Measurements from ENCODE around the gene GLCE. TPM values are rescaled to one million over a fixed set of nuclear protein-coding genes. Genes with fewer than 3 reads are reported as not detected.

Gene GLCE
- total RNA-seq, 1 experiment from 2014 or later, result 12.5 TPM

- ChIA-PET POLR2A (no interaction called here), CTCF (no interaction called here)
- Mint-ChIP-seq H3K36me3 (no peaks in the 10 kb centered on the region), H3K27ac (no peak overlapping the region), H3K27me3 (ENCODE audit: low read depth) (peaks cover 26% of the 10 kb centered on the region), H3K4me1 (0 out of 2 replicates have a peak, but pooled peaks cover 4% of the 10 kb centered on the region), H3K9me3 (peaks cover 5% of the 10 kb centered on the region), H3K4me3 (no peak overlapping the region)
- DNase-seq (ENCODE audit: low spot score) (no peak), ATAC-seq (no peak)
- TF ChIP-seq, protein P1, sequence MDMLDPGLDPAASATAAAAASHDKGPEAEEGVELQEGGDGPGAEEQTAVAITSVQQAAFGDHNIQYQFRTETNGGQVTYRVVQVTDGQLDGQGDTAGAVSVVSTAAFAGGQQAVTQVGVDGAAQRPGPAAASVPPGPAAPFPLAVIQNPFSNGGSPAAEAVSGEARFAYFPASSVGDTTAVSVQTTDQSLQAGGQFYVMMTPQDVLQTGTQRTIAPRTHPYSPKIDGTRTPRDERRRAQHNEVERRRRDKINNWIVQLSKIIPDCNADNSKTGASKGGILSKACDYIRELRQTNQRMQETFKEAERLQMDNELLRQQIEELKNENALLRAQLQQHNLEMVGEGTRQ (CRISPR knock-in tag; IDR thresholded peaks at IDR 0.05), result no peak
- TF ChIP-seq ZNF671 (CRISPR knock-in tag; IDR thresholded peaks at IDR 0.05) (no peak), ZNF219 (CRISPR knock-in tag; IDR thresholded peaks at IDR 0.05; ENCODE audit: borderline replicate concordance) (no peak), TCF7 (CRISPR knock-in tag; IDR thresholded peaks at IDR 0.05; ENCODE audit: low read depth) (no peak), EMX1 (CRISPR knock-in tag; IDR thresholded peaks at IDR 0.05) (no peak), IRF2 (CRISPR knock-in tag; IDR thresholded peaks at IDR 0.05; ENCODE audit: borderline replicate concordance, low read depth) (no peak), TEAD1 (CRISPR knock-in tag; IDR thresholded peaks at IDR 0.05) (no peak), JUN (CRISPR knock-in tag; IDR thresholded peaks at IDR 0.05) (no peak), E2F5 (CRISPR knock-in tag; IDR thresholded peaks at IDR 0.05) (no peak), MXD4 (CRISPR knock-in tag; IDR thresholded peaks at IDR 0.05; ENCODE audit: borderline replicate concordance) (no peak), ZNF396 (CRISPR knock-in tag; IDR thresholded peaks at IDR 0.05; ENCODE audit: borderline replicate concordance) (no peak)
- TF ChIP-seq, protein P2, sequence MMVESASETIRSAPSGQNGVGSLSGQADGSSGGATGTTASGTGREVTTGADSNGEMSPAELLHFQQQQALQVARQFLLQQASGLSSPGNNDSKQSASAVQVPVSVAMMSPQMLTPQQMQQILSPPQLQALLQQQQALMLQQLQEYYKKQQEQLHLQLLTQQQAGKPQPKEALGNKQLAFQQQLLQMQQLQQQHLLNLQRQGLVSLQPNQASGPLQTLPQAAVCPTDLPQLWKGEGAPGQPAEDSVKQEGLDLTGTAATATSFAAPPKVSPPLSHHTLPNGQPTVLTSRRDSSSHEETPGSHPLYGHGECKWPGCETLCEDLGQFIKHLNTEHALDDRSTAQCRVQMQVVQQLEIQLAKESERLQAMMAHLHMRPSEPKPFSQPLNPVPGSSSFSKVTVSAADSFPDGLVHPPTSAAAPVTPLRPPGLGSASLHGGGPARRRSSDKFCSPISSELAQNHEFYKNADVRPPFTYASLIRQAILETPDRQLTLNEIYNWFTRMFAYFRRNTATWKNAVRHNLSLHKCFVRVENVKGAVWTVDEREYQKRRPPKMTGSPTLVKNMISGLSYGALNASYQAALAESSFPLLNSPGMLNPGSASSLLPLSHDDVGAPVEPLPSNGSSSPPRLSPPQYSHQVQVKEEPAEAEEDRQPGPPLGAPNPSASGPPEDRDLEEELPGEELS (CRISPR knock-in tag; IDR thresholded peaks at IDR 0.05), result no peak
- TF ChIP-seq, protein P3, sequence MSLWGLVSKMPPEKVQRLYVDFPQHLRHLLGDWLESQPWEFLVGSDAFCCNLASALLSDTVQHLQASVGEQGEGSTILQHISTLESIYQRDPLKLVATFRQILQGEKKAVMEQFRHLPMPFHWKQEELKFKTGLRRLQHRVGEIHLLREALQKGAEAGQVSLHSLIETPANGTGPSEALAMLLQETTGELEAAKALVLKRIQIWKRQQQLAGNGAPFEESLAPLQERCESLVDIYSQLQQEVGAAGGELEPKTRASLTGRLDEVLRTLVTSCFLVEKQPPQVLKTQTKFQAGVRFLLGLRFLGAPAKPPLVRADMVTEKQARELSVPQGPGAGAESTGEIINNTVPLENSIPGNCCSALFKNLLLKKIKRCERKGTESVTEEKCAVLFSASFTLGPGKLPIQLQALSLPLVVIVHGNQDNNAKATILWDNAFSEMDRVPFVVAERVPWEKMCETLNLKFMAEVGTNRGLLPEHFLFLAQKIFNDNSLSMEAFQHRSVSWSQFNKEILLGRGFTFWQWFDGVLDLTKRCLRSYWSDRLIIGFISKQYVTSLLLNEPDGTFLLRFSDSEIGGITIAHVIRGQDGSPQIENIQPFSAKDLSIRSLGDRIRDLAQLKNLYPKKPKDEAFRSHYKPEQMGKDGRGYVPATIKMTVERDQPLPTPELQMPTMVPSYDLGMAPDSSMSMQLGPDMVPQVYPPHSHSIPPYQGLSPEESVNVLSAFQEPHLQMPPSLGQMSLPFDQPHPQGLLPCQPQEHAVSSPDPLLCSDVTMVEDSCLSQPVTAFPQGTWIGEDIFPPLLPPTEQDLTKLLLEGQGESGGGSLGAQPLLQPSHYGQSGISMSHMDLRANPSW (CRISPR knock-in tag; conservative IDR thresholded peaks at IDR 0.05; ENCODE audit: low read depth), result no peak
- TF ChIP-seq, protein P4, sequence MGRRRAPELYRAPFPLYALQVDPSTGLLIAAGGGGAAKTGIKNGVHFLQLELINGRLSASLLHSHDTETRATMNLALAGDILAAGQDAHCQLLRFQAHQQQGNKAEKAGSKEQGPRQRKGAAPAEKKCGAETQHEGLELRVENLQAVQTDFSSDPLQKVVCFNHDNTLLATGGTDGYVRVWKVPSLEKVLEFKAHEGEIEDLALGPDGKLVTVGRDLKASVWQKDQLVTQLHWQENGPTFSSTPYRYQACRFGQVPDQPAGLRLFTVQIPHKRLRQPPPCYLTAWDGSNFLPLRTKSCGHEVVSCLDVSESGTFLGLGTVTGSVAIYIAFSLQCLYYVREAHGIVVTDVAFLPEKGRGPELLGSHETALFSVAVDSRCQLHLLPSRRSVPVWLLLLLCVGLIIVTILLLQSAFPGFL (CRISPR knock-in tag; IDR thresholded peaks at IDR 0.05; ENCODE audit: borderline replicate concordance), result no peak
Observed at GRCh38 chr15:69149803-69150202, 10.6 kb upstream of the GLCE start.

DNA sequence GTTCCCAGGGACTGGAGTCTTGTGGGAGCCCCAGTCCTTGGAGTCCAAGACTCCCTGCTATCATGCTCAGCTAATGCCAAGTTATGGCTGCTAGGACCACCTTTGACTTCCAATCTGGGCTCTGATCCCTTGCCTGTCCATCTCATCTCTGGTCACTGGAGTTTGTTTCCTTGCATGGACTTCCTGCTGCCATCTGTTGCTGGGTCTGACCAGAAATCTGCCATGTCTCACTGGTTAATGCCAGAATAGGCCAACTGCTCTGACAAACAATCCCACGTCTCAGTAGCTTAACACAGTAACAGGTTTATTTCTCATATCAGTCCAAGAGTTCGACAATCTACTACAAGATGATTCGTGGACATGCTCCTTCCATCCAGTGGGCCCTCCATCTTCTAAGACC, 10.1 kb upstream of the GLCE start:
- Mint-ChIP-seq H3K36me3 (no peaks in the 10 kb centered on the region), H3K9me3 (peaks cover 5% of the 10 kb centered on the region), H3K27ac (no peak overlapping the region), H3K4me1 (0 out of 2 replicates have a peak, but pooled peaks cover 4% of the 10 kb centered on the region), H3K4me3 (no peak overlapping the region), H3K27me3 (ENCODE audit: low read depth) (peaks cover 27% of the 10 kb centered on the region)
- TF ChIP-seq JUN (CRISPR knock-in tag; IDR thresholded peaks at IDR 0.05), result no peak
- TF ChIP-seq ZBTB43 (CRISPR knock-in tag; IDR thresholded peaks at IDR 0.05), result no peak
- TF ChIP-seq, protein P5, sequence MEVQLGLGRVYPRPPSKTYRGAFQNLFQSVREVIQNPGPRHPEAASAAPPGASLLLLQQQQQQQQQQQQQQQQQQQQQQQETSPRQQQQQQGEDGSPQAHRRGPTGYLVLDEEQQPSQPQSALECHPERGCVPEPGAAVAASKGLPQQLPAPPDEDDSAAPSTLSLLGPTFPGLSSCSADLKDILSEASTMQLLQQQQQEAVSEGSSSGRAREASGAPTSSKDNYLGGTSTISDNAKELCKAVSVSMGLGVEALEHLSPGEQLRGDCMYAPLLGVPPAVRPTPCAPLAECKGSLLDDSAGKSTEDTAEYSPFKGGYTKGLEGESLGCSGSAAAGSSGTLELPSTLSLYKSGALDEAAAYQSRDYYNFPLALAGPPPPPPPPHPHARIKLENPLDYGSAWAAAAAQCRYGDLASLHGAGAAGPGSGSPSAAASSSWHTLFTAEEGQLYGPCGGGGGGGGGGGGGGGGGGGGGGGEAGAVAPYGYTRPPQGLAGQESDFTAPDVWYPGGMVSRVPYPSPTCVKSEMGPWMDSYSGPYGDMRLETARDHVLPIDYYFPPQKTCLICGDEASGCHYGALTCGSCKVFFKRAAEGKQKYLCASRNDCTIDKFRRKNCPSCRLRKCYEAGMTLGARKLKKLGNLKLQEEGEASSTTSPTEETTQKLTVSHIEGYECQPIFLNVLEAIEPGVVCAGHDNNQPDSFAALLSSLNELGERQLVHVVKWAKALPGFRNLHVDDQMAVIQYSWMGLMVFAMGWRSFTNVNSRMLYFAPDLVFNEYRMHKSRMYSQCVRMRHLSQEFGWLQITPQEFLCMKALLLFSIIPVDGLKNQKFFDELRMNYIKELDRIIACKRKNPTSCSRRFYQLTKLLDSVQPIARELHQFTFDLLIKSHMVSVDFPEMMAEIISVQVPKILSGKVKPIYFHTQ (CRISPR knock-in tag; IDR thresholded peaks at IDR 0.05), result no peak
- TF ChIP-seq FOXK1 (CRISPR knock-in tag; IDR thresholded peaks at IDR 0.05), result no peak
- DNase-seq (ENCODE audit: low spot score), result no peak
- CTCF ChIA-PET, result no interaction called here
- no peak for ATAC-seq
- POLR2A ChIA-PET, result no interaction called here

All from WTC11 (cell line).